GM10266 (cell line): Measurements from ENCODE around the gene EXOC2.

Experiments
- DNase-seq: peaks from one replicate; pipeline ENCODE4 v3.0.0; 2012; ENCODE audit errors: extremely low spot score
- TF ChIP-seq, protein P1 (sequence below): IDR thresholded peaks from 2 replicates; pipeline ENCODE4 v1.5.1; 2012; ENCODE audit warnings: mild to moderate bottlenecking, low read depth; ENCODE audit not compliant: control insufficient read depth, insufficient read depth; ENCODE audit errors: missing control alignments

The EXOC2 gene

GRCh38 chr6:524803-525202 lies 168.1 kb downstream of the EXOC2 start:
- TF ChIP-seq, protein P1, sequence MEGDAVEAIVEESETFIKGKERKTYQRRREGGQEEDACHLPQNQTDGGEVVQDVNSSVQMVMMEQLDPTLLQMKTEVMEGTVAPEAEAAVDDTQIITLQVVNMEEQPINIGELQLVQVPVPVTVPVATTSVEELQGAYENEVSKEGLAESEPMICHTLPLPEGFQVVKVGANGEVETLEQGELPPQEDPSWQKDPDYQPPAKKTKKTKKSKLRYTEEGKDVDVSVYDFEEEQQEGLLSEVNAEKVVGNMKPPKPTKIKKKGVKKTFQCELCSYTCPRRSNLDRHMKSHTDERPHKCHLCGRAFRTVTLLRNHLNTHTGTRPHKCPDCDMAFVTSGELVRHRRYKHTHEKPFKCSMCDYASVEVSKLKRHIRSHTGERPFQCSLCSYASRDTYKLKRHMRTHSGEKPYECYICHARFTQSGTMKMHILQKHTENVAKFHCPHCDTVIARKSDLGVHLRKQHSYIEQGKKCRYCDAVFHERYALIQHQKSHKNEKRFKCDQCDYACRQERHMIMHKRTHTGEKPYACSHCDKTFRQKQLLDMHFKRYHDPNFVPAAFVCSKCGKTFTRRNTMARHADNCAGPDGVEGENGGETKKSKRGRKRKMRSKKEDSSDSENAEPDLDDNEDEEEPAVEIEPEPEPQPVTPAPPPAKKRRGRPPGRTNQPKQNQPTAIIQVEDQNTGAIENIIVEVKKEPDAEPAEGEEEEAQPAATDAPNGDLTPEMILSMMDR = peak; percentile 24
- no peak for DNase-seq

DNA sequence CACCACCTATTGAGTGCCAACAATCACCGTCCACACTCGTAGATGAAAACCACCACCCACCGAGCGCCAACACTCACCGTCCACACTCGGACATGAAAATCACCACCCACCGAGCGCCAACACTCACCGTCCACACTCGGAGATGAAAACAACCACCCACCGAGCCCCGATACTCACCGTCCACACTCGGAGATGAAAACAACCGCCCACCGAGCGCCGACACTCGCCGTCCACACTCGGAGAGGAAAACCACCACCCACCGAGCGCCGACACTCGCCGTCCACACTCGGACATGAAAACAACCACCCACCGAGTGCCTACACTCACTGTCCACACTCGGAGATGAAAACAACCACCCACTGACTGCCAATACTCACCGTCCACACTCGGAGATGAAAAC lies 172.1 kb downstream of the EXOC2 start:
- TF ChIP-seq, protein P1 = no peak

DNA sequence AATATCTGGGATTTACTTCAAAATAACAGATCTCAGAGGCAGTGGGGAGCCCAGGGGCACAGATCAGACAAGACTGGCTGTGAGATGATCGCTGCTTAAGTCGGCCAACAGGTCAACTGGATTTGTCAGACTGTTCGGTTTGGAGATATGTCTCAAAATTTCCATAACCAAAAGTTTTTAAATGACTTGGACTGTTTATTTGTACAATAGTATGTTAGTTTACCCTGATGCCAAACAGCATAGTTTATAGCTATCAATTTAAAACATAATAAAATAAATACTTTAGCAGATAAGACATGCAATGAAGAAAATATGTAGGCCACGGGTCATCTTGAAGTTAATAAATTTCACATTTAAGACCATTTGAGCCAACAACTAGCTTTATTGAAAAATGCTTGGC lies 174.7 kb downstream of the EXOC2 start:
- TF ChIP-seq, protein P1 = no peak
- no peak for DNase-seq

More for the DNA sequence above, 172.1 kb downstream of the EXOC2 start:
- DNase-seq = no peak

DNA sequence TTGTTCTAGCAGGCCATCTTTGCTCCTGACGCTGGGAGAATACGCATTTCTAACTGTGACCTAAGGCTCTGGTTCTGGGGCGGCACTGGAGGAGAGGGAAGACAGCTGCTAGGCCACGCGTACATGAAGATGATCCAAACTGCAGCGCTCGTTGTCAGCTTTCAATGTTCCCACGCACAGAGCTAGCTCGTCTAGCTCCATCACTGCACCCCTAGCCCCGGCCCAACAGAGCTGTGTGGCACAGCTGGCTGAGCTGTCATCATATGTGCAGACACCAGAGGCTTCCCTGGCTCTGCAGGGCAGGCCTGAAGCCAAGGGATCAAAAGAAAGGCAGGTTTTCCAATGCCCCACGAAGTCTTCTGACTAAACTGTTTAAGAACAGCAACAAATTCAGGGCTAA lies 176.7 kb downstream of the EXOC2 start:
- DNase-seq = no peak
- TF ChIP-seq, protein P1 = no peak

- DNase-seq = no peak
- TF ChIP-seq, protein P1 = no peak
Observed at GRCh38 chr6:515267-515666, 177.7 kb downstream of the EXOC2 start.

- DNase-seq = no peak
- TF ChIP-seq, protein P1 = no peak
Observed at GRCh38 chr6:514396-514978, 178.5 kb downstream of the EXOC2 start.

GRCh38 chr6:513961-514360 lies 179.0 kb downstream of the EXOC2 start:
- DNase-seq = no peak
- TF ChIP-seq, protein P1 = no peak
